Endothelial cell (in vitro differentiated cells): ENCODE measurements around the gene SPATA16. TPM values are rescaled to one million over a fixed set of nuclear protein-coding genes. Genes with fewer than 3 reads are reported as not detected.

Source experiments
- DNase-seq: peaks from one replicate; pipeline ENCODE4 v3.0.0; 2021; ENCODE audit warnings: low spot score
- H3K27ac Mint-ChIP-seq: one replicate; pipeline ENCODE4 v1.8.0; 2021; ENCODE audit warnings: mixed read lengths, inconsistent platforms; ENCODE audit not compliant: unreplicated experiment
- H3K27me3 Mint-ChIP-seq: one replicate; pipeline ENCODE4 v1.8.0; 2021; ENCODE audit warnings: mild to moderate bottlenecking, moderate library complexity, mixed read lengths, inconsistent platforms; ENCODE audit not compliant: unreplicated experiment
- H3K36me3 Mint-ChIP-seq: one replicate; pipeline ENCODE4 v1.8.0; 2021; ENCODE audit warnings: mild to moderate bottlenecking, low read depth, mixed read lengths, inconsistent platforms; ENCODE audit not compliant: unreplicated experiment
- H3K4me1 Mint-ChIP-seq: one replicate; pipeline ENCODE4 v1.8.0; 2021; ENCODE audit warnings: mild to moderate bottlenecking, mixed read lengths, inconsistent platforms; ENCODE audit not compliant: unreplicated experiment
- H3K4me3 Mint-ChIP-seq: one replicate; pipeline ENCODE4 v1.8.0; 2021; ENCODE audit warnings: mild to moderate bottlenecking, mixed read lengths, inconsistent platforms; ENCODE audit not compliant: unreplicated experiment
- H3K9me3 Mint-ChIP-seq: one replicate; pipeline ENCODE4 v1.8.0; 2021; ENCODE audit warnings: mixed read lengths, inconsistent platforms; ENCODE audit not compliant: unreplicated experiment
- CTCF ChIP-seq: fragments of 200-600 bp; sonication (generic); IDR thresholded peaks from one replicate; pipeline ENCODE4 v1.5.0; 2021; ENCODE audit warnings: antibody characterized with exemption; ENCODE audit not compliant: unreplicated experiment
- total RNA-seq: library from RNA; stranded (reverse); fragmentation: NEBNext Ultra II Directional; extraction: Animal tissue kit (Norgen Biotek cat#: 25700); gene quantifications from one replicate; pipeline ENCODE4 v1.2.1, GENCODE V29; 2021; ENCODE audit not compliant: unreplicated experiment

The SPATA16 gene
- total RNA-seq, 1 donor from 2014 or later: 0.15 TPM

GRCh38 chr3:172931746-172932285, 209.2 kb downstream of the SPATA16 start:
- H3K36me3 Mint-ChIP-seq: no peaks in the 10 kb centered on the region
- no peak overlapping the region for H3K4me3 Mint-ChIP-seq
- H3K27ac Mint-ChIP-seq: no peak overlapping the region
- H3K27me3 Mint-ChIP-seq: no peaks in the 10 kb centered on the region
- peaks cover 10% of the 10 kb centered on the region for H3K4me1 Mint-ChIP-seq
- H3K9me3 Mint-ChIP-seq: no peaks in the 10 kb centered on the region
- no peak for DNase-seq
- no peak for TF ChIP-seq CTCF

DNA sequence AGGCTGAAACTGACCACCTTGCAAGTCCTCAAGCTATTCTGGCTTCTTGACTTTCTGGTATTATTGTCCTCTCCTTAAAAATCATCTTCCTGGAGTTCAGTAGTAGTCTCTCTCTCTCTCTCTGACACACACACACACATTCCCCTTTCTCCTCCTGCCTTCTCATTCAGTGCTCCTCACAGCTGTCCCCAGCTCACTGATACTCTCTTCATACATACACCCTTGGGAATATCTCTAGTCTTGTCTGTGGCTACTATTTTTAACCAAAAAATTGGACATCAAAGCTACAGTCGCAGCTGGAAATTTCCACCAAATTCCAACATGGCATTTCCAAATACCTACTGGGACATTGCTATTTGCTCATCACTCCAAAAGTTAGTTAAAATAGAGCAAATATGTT, 211.6 kb downstream of the SPATA16 start:
- Mint-ChIP-seq H3K27me3 (no peaks in the 10 kb centered on the region), H3K9me3 (no peaks in the 10 kb centered on the region), H3K4me1 (peaks cover 15% of the 10 kb centered on the region), H3K4me3 (no peak overlapping the region), H3K27ac (no peak overlapping the region), H3K36me3 (no peaks in the 10 kb centered on the region)
- no peak for TF ChIP-seq CTCF
- no peak for DNase-seq

GRCh38 chr3:172924546-172924945, 216.5 kb downstream of the SPATA16 start:
- H3K27me3 Mint-ChIP-seq: no peaks in the 10 kb centered on the region
- H3K4me3 Mint-ChIP-seq: no peak overlapping the region
- H3K4me1 Mint-ChIP-seq: peaks cover 9% of the 10 kb centered on the region
- no peaks in the 10 kb centered on the region for H3K9me3 Mint-ChIP-seq
- no peak for DNase-seq
- TF ChIP-seq CTCF: no peak
- no peaks in the 10 kb centered on the region for H3K36me3 Mint-ChIP-seq
- no peak overlapping the region for H3K27ac Mint-ChIP-seq

DNA sequence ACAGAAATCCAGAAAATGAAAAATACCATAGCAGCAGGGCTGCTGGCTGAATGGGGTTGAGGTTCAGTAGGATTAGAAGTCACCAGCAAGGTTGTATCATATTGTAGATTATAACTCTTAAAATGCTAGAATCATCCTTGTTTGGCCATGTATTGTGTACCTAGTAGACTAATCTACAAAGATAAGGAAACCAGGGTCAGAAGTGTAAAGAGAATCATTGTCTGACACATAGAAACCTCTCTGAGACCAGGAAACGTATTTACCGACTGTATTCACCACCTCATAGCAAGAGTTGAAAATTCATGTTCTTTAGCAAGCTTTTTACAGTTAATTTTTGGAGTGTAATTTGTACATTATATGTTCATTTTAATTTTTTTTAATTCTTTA, 221.7 kb downstream of the SPATA16 start:
- H3K4me1 Mint-ChIP-seq: peaks cover 31% of the 10 kb centered on the region
- no peaks in the 10 kb centered on the region for H3K36me3 Mint-ChIP-seq
- no peaks in the 10 kb centered on the region for H3K9me3 Mint-ChIP-seq
- DNase-seq: no peak
- H3K27me3 Mint-ChIP-seq: no peaks in the 10 kb centered on the region
- H3K4me3 Mint-ChIP-seq: no peak overlapping the region
- H3K27ac Mint-ChIP-seq: peak overlapping the region; percentile 2
- TF ChIP-seq CTCF: no peak

- Mint-ChIP-seq H3K27me3 (no peaks in the 10 kb centered on the region), H3K4me1 (peaks cover 32% of the 10 kb centered on the region), H3K36me3 (no peaks in the 10 kb centered on the region), H3K4me3 (no peak overlapping the region), H3K27ac (peak overlapping the region; percentile 88), H3K9me3 (no peaks in the 10 kb centered on the region)
- no peak for TF ChIP-seq CTCF
- no peak for DNase-seq
Observed at GRCh38 chr3:172918568-172919296, 222.3 kb downstream of the SPATA16 start.
